ENCODE data around the gene SPATA21.
A peak's percentile ranks its signal among the peaks of the same experiment; 100 is the strongest.

Gene SPATA21

GRCh38 chr1:16450863-16451481, 13.7 kb upstream of the SPATA21 start:
- DNase-seq = no peak

- no peak for DNase-seq
Measured at GRCh38 chr1:16449666-16450065, 12.4 kb upstream of the SPATA21 start.

GRCh38 chr1:16449065-16449464, 11.8 kb upstream of the SPATA21 start:
- no peak for DNase-seq

GRCh38 chr1:16447641-16448040, 10.4 kb upstream of the SPATA21 start:
- no peak for DNase-seq

- DNase-seq = no peak
Measured at GRCh38 chr1:16446116-16446515, 8.9 kb upstream of the SPATA21 start.

GRCh38 chr1:16445052-16445451, 7.8 kb upstream of the SPATA21 start:
- DNase-seq = no peak

GRCh38 chr1:16443975-16444770, 6.9 kb upstream of the SPATA21 start:
- no peak for DNase-seq

- no peak for DNase-seq
Measured at GRCh38 chr1:16442941-16443340, 5.7 kb upstream of the SPATA21 start.

GRCh38 chr1:16442265-16442664, 5.0 kb upstream of the SPATA21 start:
- no peak for DNase-seq

- DNase-seq = no peak
Measured at GRCh38 chr1:16441282-16441665, 4.0 kb upstream of the SPATA21 start.

GRCh38 chr1:16440470-16441281, 3.5 kb upstream of the SPATA21 start, which contains the start of gene NECAP2:
TSS of gene NECAP2 (plus strand) at chr1:16440724. CDS start at chr1:16440762, 38 bp downstream.
- DNase-seq = peak; percentile 90

- DNase-seq = no peak
Measured at GRCh38 chr1:16440131-16440469, 2.9 kb upstream of the SPATA21 start.

GRCh38 chr1:16438924-16439323, 1.7 kb upstream of the SPATA21 start:
- DNase-seq = no peak

- no peak for DNase-seq
Measured at GRCh38 chr1:16438516-16438915, 1.3 kb upstream of the SPATA21 start.

- DNase-seq = peak; percentile 51
Measured at GRCh38 chr1:16434501-16434900, 2.7 kb downstream of the SPATA21 start.

GRCh38 chr1:16434007-16434406, 3.2 kb downstream of the SPATA21 start:
- no peak for DNase-seq

- DNase-seq = no peak
Measured at GRCh38 chr1:16433030-16433429, 4.2 kb downstream of the SPATA21 start.

GRCh38 chr1:16430606-16431005, 6.6 kb downstream of the SPATA21 start:
- DNase-seq = no peak

GRCh38 chr1:16425125-16426025, 11.8 kb downstream of the SPATA21 start:
- DNase-seq = no peak

GRCh38 chr1:16422041-16422440, 15.2 kb downstream of the SPATA21 start:
- no peak for DNase-seq

GRCh38 chr1:16421201-16421600, 16.0 kb downstream of the SPATA21 start:
- no peak for DNase-seq

GRCh38 chr1:16420424-16421118, 16.7 kb downstream of the SPATA21 start:
- no peak for DNase-seq

All from fibroblast of upper back skin (primary cell).